Esophagus squamous epithelium (tissue), 5 donors: ENCODE results near the gene SERINC5. TPM values are rescaled to one million over a fixed set of nuclear protein-coding genes. Genes with fewer than 3 reads are reported as not detected.

Source experiments
- DNase-seq: peaks from one replicate; lab custom pipeline; 2025; lab: John Stamatoyannopoulos, UW
- H3K27ac ChIP-seq, 4 donors: fragments of 200-600 bp; sonication (generic); one replicate each; pipeline ENCODE4 v1.5.1; 2016 to 2019; ENCODE audit warnings: mild to moderate bottlenecking in 1 of 4
- H3K27me3 ChIP-seq, 4 donors: fragments of 200-600 bp; sonication (generic); 1 replicate in 3 of 4; 2 replicates in 1 of 4; pipeline versions ENCODE4 v1.5.1 to v1.6.0; 2017 to 2021; ENCODE audit warnings: antibody characterized with exemption in 1 of 4
- H3K36me3 ChIP-seq, 3 donors: fragments of 200-600 bp; sonication (generic); one replicate each; pipeline ENCODE4 v1.5.1; 2016 to 2019
- H3K4me1 ChIP-seq, 3 donors: fragments of 200-600 bp; sonication (generic); one replicate each; pipeline ENCODE4 v1.5.1; 2017 to 2019
- H3K4me3 ChIP-seq, 4 donors: fragments of 200-600 bp; sonication (generic); 1 replicate in 3 of 4; 2 replicates in 1 of 4; pipeline ENCODE4 v1.5.1; 2016 to 2019; ENCODE audit warnings: mild to moderate bottlenecking in 2 of 4, moderate library complexity in 1 of 4
- H3K9me3 ChIP-seq, 3 donors: fragments of 200-600 bp; sonication (generic); one replicate each; pipeline ENCODE4 v1.5.1; 2016 to 2019
- POLR2A ChIP-seq, 4 donors: fragments of 450-650 bp; IDR thresholded peaks; one replicate each; pipeline ENCODE4 v1.6.1; 2017; ENCODE audit warnings: antibody characterized with exemption in 4 of 4, mild to moderate bottlenecking in 4 of 4, moderate library complexity in 3 of 4
- WGBS, 2 donors: methylation state at CpG; one replicate each; pipeline ENCODE4 v1.1.5; 2018; 5-methylcytosine and 5-hydroxymethylcytosine counted together
- intact Hi-C: fragments of 100-400 bp; cut with DNase I; formaldehyde crosslinking; loops from one replicate; pipeline ENCODE4 v1.15.0; 2022
- total RNA-seq, 4 donors: library from RNA; depleted of rRNA; stranded (reverse); fragments of >200 nt; gene quantifications; one replicate each; pipeline ENCODE4 v1.1.0, GENCODE V29; 2016
- TF ChIP-seq, protein P1 (sequence below), 6 experiments: fragments of 450-650 bp in 4 of 6; fragments of 200-600 bp in 2 of 6; sonication (generic) in 2 of 6; IDR thresholded peaks; one replicate each; pipeline ENCODE4 v1.5.1; 2016 to 2019; ENCODE audit warnings: antibody characterized with exemption in 6 of 6, mild to moderate bottlenecking in 4 of 6, moderate library complexity in 4 of 6
- donor health status: DM: yes; HTN: yes; CAD: no.

Gene SERINC5
- total RNA-seq, 4 donors from 2014 or later: 33.9 to 65.3 (median 44.6) TPM

DNA sequence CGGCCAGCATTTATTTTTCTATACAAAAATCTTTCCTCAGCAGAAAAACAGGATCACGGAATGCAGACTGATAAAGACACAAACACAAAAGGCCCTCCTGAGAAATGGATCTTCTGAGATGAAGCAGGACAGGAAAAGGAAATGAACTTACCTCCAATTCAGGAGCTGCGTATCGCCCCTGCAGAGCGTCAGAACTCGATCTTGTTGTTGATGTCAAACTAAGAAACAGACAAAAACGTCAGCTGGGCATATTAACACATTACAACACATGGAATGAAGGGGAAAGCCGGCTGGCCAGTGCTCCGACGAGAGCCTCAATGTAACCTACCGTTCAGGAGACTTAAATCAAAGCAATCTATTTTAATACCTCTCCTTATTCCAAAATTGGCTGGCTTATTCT is 105.1 kb downstream of the SERINC5 start:
- Histone ChIP-seq H3K4me1 (no peaks in the 10 kb centered on the region), H3K9me3 (no peaks in the 10 kb centered on the region), H3K36me3 (peaks cover 0 to 100% (median 0%) of the 10 kb centered on the region in 3 donors), H3K27ac (no peak overlapping the region), H3K27me3 (no peaks in the 10 kb centered on the region), H3K4me3 (no peak overlapping the region)
- TF ChIP-seq POLR2A (IDR thresholded peaks at IDR 0.05): no peak
- TF ChIP-seq, protein P1, sequence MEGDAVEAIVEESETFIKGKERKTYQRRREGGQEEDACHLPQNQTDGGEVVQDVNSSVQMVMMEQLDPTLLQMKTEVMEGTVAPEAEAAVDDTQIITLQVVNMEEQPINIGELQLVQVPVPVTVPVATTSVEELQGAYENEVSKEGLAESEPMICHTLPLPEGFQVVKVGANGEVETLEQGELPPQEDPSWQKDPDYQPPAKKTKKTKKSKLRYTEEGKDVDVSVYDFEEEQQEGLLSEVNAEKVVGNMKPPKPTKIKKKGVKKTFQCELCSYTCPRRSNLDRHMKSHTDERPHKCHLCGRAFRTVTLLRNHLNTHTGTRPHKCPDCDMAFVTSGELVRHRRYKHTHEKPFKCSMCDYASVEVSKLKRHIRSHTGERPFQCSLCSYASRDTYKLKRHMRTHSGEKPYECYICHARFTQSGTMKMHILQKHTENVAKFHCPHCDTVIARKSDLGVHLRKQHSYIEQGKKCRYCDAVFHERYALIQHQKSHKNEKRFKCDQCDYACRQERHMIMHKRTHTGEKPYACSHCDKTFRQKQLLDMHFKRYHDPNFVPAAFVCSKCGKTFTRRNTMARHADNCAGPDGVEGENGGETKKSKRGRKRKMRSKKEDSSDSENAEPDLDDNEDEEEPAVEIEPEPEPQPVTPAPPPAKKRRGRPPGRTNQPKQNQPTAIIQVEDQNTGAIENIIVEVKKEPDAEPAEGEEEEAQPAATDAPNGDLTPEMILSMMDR (IDR thresholded peaks at IDR 0.05): no peak
- intact Hi-C loops: no loop called here
- no peak for DNase-seq
- WGBS, 2 donors: 78 to 85% methylated on average over 10 to 11 of the region's 11 CpGs

DNA sequence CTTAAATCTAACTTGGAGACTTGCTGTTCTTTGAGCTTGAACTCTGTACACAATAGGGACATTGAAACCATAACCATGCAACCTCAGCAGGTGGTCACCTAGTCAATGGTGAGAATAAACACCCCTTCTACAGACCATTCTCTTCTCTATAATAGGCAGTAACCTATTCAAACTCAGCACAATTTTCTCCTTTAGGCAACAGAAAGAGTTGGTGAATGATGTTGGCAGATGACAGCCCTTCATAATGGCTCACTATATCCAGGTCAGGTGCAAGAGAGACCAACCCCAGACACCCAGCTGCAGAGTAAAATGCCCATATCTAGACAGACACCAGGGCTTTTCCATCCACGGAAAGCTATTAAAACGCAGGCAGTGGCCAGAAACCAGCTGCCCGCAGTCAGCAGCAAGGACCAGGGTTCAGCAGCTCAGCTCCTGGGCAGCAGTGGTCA is 106.7 kb downstream of the SERINC5 start:
- intact Hi-C loops: no loop called here
- 93 to 100% methylated on average over 3 of the region's 3 CpGs for WGBS, 2 donors
- no peak overlapping the region for H3K4me3 ChIP-seq
- H3K27me3 ChIP-seq: no peaks in the 10 kb centered on the region
- peaks cover 1 to 100% (median 4%) of the 10 kb centered on the region in 3 donors for H3K36me3 ChIP-seq
- DNase-seq: no peak
- no peaks in the 10 kb centered on the region for H3K9me3 ChIP-seq
- H3K27ac ChIP-seq: no peak overlapping the region
- no peaks in the 10 kb centered on the region for H3K4me1 ChIP-seq
- TF ChIP-seq, protein P1 (IDR thresholded peaks at IDR 0.05): no peak
- TF ChIP-seq POLR2A (IDR thresholded peaks at IDR 0.05): no peak

DNA sequence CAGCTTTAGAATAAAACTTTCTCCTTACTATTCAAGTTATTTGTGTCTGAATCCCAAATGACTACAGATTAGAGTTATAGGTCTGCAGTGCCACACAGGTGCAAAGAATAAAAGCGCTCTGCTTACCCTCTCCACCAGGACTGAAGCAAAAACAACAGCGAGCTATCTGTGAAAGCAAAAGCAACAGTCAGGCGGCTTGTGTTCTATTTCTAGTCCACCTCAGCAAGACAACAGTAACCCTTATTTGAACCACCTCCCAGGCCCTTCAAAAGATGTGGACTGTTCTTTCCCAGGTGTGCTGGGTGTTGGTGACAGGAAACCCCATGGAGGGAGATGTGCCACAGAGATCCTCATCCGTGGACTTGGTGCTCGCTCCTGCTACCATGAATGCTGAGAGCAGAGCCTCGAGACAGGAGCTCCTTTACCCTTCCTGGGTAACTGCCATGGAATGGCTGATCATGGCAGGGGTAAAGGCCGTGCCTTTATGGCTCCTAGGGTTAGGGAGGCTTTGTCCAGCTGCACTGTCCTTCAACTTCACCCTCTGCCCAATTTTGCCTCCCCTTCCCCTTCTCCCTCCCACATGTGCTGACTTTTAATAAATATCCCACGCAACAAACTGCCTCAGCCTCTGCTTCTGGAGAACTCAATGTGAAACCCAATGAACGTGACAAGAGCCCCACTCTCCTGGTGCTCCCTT is 108.6 kb downstream of the SERINC5 start:
- no peaks in the 10 kb centered on the region for H3K27me3 ChIP-seq
- no peak for TF ChIP-seq POLR2A (IDR thresholded peaks at IDR 0.05)
- TF ChIP-seq, protein P1 (IDR thresholded peaks at IDR 0.05): no peak
- H3K36me3 ChIP-seq: peaks cover 5 to 100% (median 7%) of the 10 kb centered on the region in 3 donors
- intact Hi-C loops: no loop called here
- no peak for DNase-seq
- H3K27ac ChIP-seq: no peak overlapping the region
- no peaks in the 10 kb centered on the region for H3K9me3 ChIP-seq
- 90 to 94% methylated on average over 9 of the region's 9 CpGs for WGBS, 2 donors
- H3K4me3 ChIP-seq: no peak overlapping the region
- peaks cover 0 to 2% (median 0%) of the 10 kb centered on the region in 3 donors for H3K4me1 ChIP-seq

DNA sequence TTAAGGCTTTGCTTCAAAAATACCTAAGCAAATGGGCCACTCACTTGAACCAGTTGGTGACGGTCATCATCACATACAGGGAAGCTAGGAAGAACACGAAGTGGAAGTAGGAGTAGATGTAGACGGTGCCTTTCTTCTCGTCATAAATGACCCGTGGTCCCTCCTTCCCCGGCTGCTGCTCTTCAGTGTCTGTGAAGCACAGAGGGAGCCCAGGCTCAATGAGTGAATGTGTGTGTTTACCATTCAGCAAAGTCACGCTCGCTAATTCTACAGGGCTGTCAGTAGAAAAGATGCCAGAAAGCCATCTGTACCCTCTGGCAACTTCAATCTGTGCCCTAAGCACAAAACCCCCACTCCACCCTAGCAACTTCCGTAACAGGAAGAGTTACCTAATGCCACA is 109.8 kb downstream of the SERINC5 start:
- H3K27me3 ChIP-seq: no peaks in the 10 kb centered on the region
- intact Hi-C loops: no loop called here
- H3K4me3 ChIP-seq: no peak overlapping the region
- no peaks in the 10 kb centered on the region for H3K9me3 ChIP-seq
- no peak for TF ChIP-seq POLR2A (IDR thresholded peaks at IDR 0.05)
- TF ChIP-seq, protein P1 (IDR thresholded peaks at IDR 0.05): no peak
- 81 to 98% methylated on average over 9 of the region's 9 CpGs for WGBS, 2 donors
- peaks cover 5 to 100% (median 7%) of the 10 kb centered on the region in 3 donors for H3K36me3 ChIP-seq
- H3K4me1 ChIP-seq: peaks cover 0 to 13% (median 0%) of the 10 kb centered on the region in 3 donors
- H3K27ac ChIP-seq: peak overlapping the region in 1 of 4 donors; percentile 19
- DNase-seq: no peak

DNA sequence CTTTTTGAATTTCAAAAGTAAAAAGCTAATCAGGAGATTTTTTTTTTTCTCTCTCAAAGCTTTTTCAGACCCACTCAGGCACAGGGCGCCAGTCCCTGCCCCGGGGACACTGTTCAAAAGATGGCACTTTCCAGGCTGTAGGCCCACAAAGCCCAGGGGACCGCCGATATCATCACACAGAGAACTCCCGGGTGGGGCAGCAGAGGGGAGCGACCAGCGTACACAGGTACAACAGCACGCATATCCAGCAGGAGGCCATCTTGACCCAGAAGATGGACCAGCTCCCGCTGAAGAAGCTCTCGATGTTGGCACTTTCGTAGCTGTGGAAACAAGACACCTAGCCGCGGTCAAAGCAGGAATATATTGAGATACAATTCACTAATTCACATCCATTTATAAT is 112.4 kb downstream of the SERINC5 start:
- Histone ChIP-seq H3K4me1 (peaks cover 0 to 22% (median 0%) of the 10 kb centered on the region in 3 donors), H3K27ac (no peak overlapping the region), H3K36me3 (peaks cover 5 to 75% (median 7%) of the 10 kb centered on the region in 3 donors), H3K27me3 (no peaks in the 10 kb centered on the region), H3K9me3 (no peaks in the 10 kb centered on the region), H3K4me3 (no peak overlapping the region)
- 80 to 92% methylated on average over 6 to 9 of the region's 13 CpGs for WGBS, 2 donors
- intact Hi-C loops: no loop called here
- DNase-seq: no peak
- TF ChIP-seq POLR2A (IDR thresholded peaks at IDR 0.05): no peak
- TF ChIP-seq, protein P1 (IDR thresholded peaks at IDR 0.05): no peak
